HG03025 (cell line): ENCODE data around the gene COL18A1.

Experiments used
- ATAC-seq: cut with Tn5 transposase; IDR thresholded peaks from one replicate; pipeline ENCODE4 v1.9.1; 2021; ENCODE audit warnings: mild to moderate bottlenecking, moderate library complexity; ENCODE audit not compliant: unreplicated experiment, low FRiP score

The COL18A1 gene

GRCh38 chr21:45475797-45476570 is 71.0 kb downstream of the COL18A1 start:
- ATAC-seq, result no peak

- no peak for ATAC-seq
Observed at GRCh38 chr21:45476582-45476981, 71.6 kb downstream of the COL18A1 start.

DNA sequence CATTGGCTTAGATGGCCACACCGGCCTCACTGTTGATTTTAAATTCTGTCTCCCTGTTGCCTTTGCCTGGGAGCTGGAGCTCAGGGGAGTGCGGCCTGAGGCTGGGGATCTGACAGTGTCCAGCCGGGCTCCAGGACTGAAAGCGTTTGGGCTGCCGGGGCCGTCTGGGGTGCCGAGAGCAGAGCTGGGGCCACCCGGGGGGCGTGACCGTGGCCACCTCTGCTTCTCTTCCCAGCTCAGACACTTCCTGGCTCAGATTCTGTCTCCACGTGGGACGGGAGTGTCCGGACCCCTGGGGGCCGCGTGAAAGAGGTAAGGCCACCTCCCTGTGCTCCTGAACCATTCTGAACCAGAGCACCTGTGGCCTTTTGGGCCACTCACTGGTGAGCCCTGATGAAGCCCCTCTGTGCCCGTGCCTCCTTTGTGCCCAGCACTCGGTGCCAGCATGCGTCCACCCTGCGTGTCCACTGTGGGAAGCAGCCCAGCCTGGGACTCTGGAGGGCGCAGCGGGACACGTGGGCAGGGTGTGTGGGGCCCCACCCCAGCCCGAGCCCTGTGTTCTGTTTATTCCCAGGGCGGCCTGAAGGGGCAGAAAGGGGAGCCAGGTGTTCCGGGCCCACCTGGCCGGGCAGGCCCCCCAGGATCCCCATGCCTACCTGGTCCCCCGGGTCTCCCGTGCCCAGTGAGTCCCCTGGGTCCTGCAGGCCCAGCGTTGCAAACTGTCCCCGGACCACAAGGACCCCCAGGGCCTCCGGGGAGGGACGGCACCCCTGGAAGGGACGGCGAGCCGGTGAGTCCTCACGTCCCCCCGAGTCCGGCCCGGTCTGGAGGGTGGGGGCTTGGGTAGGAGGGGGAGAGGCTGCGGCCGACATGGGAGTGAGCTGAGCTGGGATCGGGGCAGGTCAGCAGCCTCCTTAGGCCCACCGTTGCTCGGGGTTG is 72.5 kb downstream of the COL18A1 start:
- no peak for ATAC-seq

- ATAC-seq, result no peak
Observed at GRCh38 chr21:45478115-45478801, 73.3 kb downstream of the COL18A1 start.

GRCh38 chr21:45478816-45479669 is 74.1 kb downstream of the COL18A1 start:
- ATAC-seq, result no peak

GRCh38 chr21:45479691-45480675 is 75.0 kb downstream of the COL18A1 start:
- ATAC-seq, result no peak

GRCh38 chr21:45480701-45481500 is 75.9 kb downstream of the COL18A1 start:
- no peak for ATAC-seq

GRCh38 chr21:45481566-45481965 is 76.6 kb downstream of the COL18A1 start:
- no peak for ATAC-seq

- ATAC-seq, result no peak
Observed at GRCh38 chr21:45481977-45482898, 77.3 kb downstream of the COL18A1 start.

DNA sequence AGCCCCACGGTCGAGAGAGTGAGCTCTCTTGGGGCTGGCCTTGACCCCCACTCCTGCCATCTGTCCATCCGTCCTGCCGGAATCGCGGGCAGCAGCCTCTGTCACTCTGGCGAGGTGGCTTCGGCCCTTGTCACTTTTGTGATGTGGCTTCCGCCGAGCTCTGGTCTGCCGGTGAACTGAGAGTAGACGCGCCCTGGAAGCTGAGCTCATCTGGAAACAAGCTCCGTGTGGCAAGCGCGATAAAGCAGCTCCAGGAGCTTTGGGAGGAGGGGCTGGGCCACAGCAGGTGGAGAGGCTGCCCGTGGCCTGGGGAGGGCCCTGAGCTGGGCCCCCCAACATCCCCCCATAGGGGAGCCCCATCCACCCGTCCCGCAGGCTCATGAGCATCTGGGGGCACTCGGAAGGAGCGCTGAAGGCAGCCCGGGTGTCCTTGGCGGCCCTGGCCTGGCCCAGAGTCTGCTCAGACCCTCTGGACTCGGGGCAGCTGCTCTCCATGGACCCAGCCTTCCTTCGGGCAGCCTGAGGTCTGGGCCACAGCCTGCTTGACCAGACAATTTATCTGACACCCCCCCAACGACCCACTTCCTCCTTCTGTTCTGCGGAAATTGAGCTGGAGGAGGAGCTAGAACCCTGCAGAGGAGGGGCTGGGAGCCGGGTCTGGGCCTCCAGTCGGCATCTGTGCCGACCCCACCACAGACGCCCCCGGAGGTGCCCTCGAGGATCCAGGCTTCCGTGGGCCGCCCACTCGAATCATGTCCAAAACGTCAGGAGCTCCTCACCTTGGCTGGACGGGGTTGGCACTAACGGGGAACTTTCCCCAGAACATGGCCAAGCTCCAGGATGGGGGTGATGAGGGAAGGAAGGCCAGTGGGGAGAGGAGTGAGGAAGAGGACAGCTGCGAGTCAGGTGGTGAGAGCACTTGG is 78.2 kb downstream of the COL18A1 start:
- ATAC-seq, result no peak

DNA sequence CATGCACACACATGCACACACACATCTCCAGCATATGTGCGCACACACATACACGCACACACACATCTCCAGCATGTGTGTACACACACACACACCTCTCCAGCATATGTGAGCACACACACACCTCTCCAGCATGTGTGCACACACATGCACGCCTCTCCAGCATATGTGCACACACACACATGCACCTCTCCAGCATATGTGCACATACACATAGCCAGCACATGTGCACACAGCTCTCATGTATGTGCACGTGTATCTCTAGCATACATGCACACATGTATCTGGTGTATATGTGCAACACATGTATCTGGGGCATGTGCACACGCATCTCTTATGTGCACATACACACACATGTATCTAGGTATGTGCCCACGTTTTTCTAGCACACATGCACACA is 79.4 kb downstream of the COL18A1 start:
- no peak for ATAC-seq

GRCh38 chr21:45485686-45486442 is 80.9 kb downstream of the COL18A1 start:
- ATAC-seq, result no peak

DNA sequence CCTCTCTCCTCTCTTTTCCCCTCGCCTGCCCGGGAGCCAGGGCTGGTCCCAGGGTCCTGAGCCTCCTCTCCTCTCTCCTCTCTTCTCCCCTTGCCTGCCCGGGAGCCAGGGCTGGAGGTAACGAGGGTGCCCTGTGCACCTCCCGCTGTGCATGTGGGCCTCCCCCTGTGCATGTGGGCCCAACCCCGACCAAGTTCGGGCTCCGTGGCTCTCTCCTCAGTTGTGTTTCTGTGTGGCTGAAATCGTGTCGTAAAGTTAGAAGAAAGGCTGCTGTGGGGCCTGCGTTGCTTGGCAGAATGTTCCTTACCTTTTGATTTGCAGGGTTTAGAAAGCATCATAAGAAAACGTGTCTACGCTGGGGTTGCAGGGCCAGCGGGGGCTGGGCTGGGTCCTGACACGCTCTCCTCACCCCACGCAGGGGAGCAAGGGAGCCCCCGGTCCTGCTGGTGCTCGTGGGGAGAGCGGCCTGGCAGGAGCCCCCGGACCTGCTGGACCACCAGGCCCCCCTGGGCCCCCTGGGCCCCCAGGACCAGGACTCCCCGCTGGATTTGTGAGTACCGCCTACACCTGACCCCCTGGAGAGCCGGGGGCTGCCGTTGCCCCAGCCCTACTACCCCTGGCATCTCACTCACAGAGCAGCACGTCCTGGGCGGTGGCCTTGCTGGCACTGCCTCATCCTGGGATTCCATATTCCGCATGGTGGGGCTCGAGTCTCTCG is 81.6 kb downstream of the COL18A1 start:
- no peak for ATAC-seq

GRCh38 chr21:45487161-45487806 is 82.3 kb downstream of the COL18A1 start:
- no peak for ATAC-seq
